ENCODE results near the gene SLC66A2. TPM values are rescaled to one million over a fixed set of nuclear protein-coding genes. Genes with fewer than 3 reads are reported as not detected.
A peak's percentile ranks its signal among the peaks of the same experiment; 100 is the strongest.

Gene SLC66A2
- total RNA-seq, 1 experiment from 2014 or later: 13.0 TPM

GRCh38 chr18:79935098-79935480, 16.4 kb downstream of the SLC66A2 start:
- Histone ChIP-seq H4K20me1 (ENCODE audit: control insufficient read depth, insufficient read depth, insufficient read length) (peaks cover 3% of the 10 kb centered on the region), H3K18ac (ENCODE audit: insufficient read length, low read depth, low read length) (no peak overlapping the region), H4K91ac (ENCODE audit: insufficient read length, low read depth, low read length) (no peak overlapping the region), H2BK120ac (ENCODE audit: low read depth, low read length, poor library complexity, severe bottlenecking) (no peak overlapping the region), H3T11ph (ENCODE audit: low read length) (no peak overlapping the region), H3K79me2 (ENCODE audit: insufficient read depth, low read length) (no peaks in the 10 kb centered on the region), H3K27ac (ENCODE audit: insufficient read length, low read depth, low read length) (no peak overlapping the region), H2AFZ (ENCODE audit: low read length) (no peak overlapping the region), H3K4me1 (ENCODE audit: insufficient read depth, low read length) (no peaks in the 10 kb centered on the region), H3K23ac (ENCODE audit: insufficient read length, low read depth, low read length) (no peak overlapping the region), H3K23me2 (ENCODE audit: insufficient read length, low read depth, low read length, poor library complexity, severe bottlenecking) (no peaks in the 10 kb centered on the region), H3K79me1 (ENCODE audit: insufficient read depth, low read depth, low read length, poor library complexity, severe bottlenecking) (no peaks in the 10 kb centered on the region), H2BK5ac (ENCODE audit: insufficient read length, low read length) (no peak overlapping the region), H3K4ac (ENCODE audit: low read depth, low read length) (no peak overlapping the region), H3K4me2 (ENCODE audit: insufficient read depth, insufficient read length, low read length) (no peak overlapping the region), H4K5ac (ENCODE audit: insufficient read length, low read depth, low read length) (no peak overlapping the region), H3K9ac (ENCODE audit: extremely low read depth, insufficient read length, low read length) (no peak overlapping the region), H3K27me3 (ENCODE audit: insufficient read depth, low read length) (no peaks in the 10 kb centered on the region), H3K9me3 (ENCODE audit: control insufficient read depth, low read depth, low read length) (peaks cover 5% of the 10 kb centered on the region), H2AK5ac (ENCODE audit: insufficient read length, low read length) (no peak overlapping the region), H2BK20ac (ENCODE audit: low read depth, low read length, poor library complexity, severe bottlenecking) (no peak overlapping the region), H3K56ac (ENCODE audit: insufficient read length, low read depth, low read length) (no peak overlapping the region), H2BK12ac (ENCODE audit: insufficient read length, low read depth, low read length) (no peak overlapping the region), H4K8ac (replicated peaks; ENCODE audit: insufficient read length, low read depth, low read length) (no peak overlapping the region), H3K14ac (ENCODE audit: insufficient read depth, low read length) (no peak overlapping the region), H2BK15ac (ENCODE audit: low read depth, low read length) (no peak overlapping the region)
- Mint-ChIP-seq H3K4me1 (peaks cover 2 to 8% of the 10 kb centered on the region in 2 experiments; a peak in 3 of 4 replicates), H3K27ac (no peak overlapping the region), H3K9me3 (peaks cover 24 to 27% of the 10 kb centered on the region in 2 experiments), H3K4me3 (no peak overlapping the region), H3K27me3 (ENCODE audit: low read depth) (peaks cover 5% of the 10 kb centered on the region; the same call in 1 of the 2 replicates), H3K36me3 (ENCODE audit: insufficient read depth in 1 of 3, low read depth in 3 of 3) (peaks cover under 1 to 47% (median 25%) of the 10 kb centered on the region in 3 experiments)
- peak; percentile 15 for DNase-seq
- TF ChIP-seq CTCF (conservative IDR thresholded peaks at IDR 0.05): no peak
- no CpG with 5 or more reads among the region's 5 CpGs for WGBS (ENCODE audit: extremely low coverage, insufficient read length, low lambda C conversion rate)
